ENCODE results near the gene CELSR2.

GRCh38 chr1:109248797-109249629 is at the start of gene CELSR2:
- TF ChIP-seq, protein P1, sequence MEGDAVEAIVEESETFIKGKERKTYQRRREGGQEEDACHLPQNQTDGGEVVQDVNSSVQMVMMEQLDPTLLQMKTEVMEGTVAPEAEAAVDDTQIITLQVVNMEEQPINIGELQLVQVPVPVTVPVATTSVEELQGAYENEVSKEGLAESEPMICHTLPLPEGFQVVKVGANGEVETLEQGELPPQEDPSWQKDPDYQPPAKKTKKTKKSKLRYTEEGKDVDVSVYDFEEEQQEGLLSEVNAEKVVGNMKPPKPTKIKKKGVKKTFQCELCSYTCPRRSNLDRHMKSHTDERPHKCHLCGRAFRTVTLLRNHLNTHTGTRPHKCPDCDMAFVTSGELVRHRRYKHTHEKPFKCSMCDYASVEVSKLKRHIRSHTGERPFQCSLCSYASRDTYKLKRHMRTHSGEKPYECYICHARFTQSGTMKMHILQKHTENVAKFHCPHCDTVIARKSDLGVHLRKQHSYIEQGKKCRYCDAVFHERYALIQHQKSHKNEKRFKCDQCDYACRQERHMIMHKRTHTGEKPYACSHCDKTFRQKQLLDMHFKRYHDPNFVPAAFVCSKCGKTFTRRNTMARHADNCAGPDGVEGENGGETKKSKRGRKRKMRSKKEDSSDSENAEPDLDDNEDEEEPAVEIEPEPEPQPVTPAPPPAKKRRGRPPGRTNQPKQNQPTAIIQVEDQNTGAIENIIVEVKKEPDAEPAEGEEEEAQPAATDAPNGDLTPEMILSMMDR (IDR thresholded peaks at IDR 0.05) = no peak
- no peak for TF ChIP-seq EZH2 (IDR thresholded peaks at IDR 0.05; ENCODE audit: borderline replicate concordance, insufficient read depth, low read depth, low read length, poor library complexity, severe bottlenecking)

Data from B cell (primary cell).